Measurements from ENCODE around the gene CD177.

- TF ChIP-seq BHLHE40 (IDR thresholded peaks at IDR 0.05; ENCODE audit: low read depth, low read length) (no peak), CTCF (IDR thresholded peaks at IDR 0.05) (no peak), ZSCAN20 (CRISPR knock-in tag; IDR thresholded peaks at IDR 0.05) (no peak), JUNB (IDR thresholded peaks at IDR 0.05) (no peak), MAX (IDR thresholded peaks at IDR 0.05) (no peak), CBX8 (IDR thresholded peaks at IDR 0.05) (no peak), CBX2 (IDR thresholded peaks at IDR 0.05; ENCODE audit: borderline replicate concordance, low read depth) (no peak)
These were observed 23.5 kb upstream of the CD177 start for GRCh38 chr19:43329989-43330388.

All from A549 (cell line).